NCI-H1436 (cell line): Measurements from ENCODE around the gene COG7.
"Not testable (repeated sequence)": the region's sequence is repeated elsewhere in the genome, so short reads cannot be mapped to it uniquely, and the experiment has no call there.

Source experiments
- DNase-seq: peaks from one replicate; lab custom pipeline; 2025; lab: John Stamatoyannopoulos, UW

COG7 gene

DNA sequence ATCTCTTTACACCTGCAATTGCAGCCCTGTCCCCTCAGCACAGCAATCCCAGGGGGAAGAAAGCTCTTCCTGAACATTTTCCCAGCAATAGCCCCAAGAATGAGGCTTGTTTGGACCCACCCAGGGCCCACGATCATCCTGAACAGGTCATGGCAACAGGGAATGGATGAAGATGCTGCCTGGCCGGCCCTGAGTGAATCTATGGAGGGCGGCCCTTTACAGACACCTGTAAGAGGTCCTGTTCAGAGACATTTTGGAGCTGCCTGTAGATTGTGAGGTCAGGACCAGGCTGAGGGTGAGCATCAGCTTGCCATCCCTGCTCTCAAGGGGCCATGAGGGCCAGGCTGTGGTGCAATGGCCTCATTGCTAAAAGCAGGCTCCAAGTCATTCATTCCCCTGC lies 69.1 kb downstream of the COG7 start:
- no peak for DNase-seq

DNA sequence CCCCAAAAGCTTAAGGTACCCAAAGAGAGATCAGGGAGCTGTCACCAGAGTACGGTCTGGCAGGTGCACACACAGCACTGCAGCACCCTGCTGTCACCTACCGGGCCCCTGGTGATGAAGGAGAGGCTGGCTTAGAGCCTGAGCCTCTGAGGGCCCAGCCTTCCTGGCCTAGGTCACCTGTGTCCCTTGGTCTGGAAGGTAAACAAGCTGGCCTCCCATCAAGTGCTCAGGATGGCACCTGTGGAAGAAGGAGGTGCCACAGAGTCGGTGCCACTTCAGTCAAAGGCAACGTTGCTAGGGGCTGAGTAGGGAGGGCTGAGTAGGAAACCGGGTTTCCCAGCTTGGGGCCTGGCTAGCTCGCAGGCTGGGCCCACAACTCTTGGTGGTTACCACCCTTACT lies 70.7 kb downstream of the COG7 start:
- DNase-seq, result no peak

DNA sequence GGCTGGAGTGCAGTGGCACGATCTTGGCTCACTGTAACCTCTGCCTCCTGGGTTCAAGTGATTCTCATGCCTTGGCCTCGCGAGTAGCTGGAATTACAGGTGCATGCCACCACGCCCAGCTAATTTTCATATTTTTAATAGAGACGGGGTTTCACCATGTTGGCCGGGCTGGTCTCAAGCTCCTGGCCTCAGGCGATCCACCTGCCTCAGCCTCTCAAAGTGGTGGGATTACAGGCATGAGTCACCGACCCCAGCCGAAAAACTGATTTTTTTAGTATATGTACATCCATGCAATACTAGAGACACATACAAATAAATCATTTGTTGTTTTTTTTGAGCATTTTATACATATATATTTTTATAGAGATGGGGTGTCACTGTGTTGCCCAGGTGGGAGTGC lies 71.3 kb downstream of the COG7 start:
- DNase-seq, result not testable (repeated sequence)

DNA sequence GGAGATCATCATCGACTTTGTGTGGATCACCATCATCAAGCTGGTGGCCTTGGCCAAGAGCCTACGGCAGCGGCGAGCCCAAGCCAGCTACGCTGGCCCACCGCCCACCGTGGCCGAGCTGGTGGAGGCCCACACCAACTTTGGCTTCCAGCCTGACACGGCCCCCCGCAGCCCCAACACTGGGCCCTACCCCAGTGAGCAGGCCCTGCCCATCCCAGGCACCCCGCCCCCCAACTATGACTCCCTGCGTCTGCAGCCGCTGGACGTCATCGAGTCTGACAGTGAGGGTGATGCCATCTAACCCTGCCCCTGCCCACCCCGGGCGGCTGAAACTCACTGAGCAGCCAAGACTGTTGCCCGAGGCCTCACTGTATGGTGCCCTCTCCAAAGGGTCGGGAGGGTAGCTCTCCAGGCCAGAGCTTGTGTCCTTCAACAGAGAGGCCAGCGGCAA lies 72.5 kb downstream of the COG7 start:
- no peak for DNase-seq

DNA sequence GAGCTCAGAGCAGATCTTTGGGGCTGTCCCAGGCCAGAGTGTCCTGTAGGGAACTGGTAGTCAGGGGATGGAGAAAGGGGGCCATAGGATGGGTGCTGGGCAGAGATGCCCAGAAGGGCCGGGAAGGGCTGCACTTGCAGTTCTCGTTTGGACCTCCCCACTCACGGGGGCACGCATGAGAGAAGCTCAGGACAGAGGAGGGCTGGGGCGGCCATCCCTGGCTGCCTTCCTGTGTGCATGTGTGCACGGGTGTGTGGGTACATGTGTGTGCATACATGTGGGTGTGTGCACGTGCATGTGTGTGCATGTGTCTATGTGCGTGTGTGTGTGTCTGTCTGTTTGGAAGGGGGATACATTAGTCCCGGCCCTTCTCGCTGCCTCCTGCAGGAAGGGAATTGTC lies 73.3 kb downstream of the COG7 start:
- no peak for DNase-seq

DNA sequence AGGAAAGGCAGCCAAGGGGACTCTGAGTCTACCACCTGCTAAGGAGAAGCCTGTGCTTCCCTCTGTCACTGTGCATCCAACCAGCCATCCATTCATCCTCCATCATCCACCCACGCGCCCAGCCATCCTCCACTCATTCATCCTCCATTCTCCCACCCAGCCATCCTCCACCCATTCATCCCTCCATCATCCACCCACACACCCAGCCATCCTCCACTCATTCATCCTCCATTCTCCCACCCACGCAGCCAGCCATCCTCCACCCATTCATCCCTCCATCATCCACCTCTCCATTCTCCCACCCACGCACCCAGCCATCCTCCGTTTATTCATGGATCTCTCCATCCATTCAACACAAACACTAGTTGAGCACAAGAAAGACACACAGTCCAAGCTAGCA lies 74.1 kb downstream of the COG7 start:
- DNase-seq, result no peak

DNA sequence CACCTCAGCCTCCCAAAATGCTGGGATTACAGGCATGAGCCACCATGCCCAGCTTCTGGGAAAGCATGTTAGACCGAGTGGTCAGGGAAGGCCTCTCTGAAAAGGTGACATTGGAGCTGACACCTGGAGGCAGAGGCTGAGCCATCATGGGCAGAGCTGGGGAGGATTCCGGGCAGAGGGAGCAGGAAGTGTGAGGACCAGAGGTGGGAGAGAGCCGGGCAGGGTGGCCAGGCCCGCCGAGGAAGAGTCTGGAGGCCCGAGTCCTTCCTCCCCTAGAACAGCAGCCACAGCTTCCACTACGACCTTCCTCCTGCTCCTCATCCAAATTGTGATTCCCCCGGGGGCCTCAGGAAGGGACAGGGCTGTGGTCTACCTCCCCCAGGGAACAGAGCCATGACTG lies 74.7 kb downstream of the COG7 start:
- no peak for DNase-seq

DNA sequence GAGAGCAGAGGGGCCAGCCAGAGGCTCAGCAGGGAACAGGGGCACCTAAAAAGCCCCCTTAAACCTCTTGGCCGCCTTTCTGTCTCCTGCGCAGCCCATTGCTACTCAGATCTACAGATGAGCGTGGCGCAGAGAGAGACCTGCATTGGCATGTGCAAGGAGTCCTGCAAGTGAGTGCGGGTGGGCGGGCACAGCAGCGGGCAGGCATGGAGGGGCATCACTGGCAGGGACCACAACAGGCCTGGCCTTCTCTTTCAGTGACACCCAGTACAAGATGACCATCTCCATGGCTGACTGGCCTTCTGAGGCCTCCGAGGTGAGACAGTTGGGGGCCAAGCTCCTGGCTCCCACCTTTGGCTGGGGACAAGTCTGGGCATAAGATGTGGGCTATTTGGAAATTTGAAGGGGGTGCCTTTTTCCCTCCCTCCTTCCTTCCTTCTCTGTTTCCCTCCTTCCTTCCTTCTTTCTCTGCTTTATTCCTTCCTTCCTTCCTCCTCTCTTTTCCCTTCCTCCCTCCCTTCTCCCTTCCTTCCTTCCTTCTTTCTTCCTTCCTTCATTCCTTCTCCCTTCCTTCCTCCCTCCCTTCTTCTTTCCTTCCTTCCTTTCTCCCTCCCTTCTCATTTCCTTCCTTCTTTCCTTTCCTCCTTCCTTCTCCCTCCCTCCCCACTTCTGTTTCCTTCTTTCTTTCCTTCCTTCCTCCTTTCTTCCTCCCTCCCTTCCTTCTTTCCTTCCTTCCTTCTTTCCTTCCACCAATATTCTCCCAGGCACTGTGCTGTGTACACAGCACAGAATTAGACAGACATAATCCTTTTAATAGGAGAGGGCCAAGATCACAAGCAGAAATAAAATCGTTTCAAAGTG lies 75.7 kb downstream of the COG7 start:
- no peak for DNase-seq

DNA sequence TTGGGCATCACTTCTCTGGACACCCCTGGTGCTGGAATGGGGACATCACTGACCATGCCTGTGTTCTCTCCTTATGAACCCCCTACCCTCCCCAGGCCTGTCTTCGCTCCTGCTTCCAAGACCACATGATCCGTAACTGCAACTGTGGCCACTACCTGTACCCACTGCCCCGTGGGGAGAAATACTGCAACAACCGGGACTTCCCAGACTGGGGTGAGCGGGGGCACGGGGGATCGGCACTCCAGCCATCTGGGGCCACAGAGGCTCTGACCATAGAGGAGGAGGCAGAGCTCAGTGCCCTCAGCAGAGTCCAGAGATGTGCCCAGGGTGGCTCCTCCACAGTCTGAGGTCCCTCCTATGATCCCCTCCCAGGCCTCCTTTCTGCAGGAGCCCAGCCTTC lies 77.3 kb downstream of the COG7 start:
- no peak for DNase-seq

DNA sequence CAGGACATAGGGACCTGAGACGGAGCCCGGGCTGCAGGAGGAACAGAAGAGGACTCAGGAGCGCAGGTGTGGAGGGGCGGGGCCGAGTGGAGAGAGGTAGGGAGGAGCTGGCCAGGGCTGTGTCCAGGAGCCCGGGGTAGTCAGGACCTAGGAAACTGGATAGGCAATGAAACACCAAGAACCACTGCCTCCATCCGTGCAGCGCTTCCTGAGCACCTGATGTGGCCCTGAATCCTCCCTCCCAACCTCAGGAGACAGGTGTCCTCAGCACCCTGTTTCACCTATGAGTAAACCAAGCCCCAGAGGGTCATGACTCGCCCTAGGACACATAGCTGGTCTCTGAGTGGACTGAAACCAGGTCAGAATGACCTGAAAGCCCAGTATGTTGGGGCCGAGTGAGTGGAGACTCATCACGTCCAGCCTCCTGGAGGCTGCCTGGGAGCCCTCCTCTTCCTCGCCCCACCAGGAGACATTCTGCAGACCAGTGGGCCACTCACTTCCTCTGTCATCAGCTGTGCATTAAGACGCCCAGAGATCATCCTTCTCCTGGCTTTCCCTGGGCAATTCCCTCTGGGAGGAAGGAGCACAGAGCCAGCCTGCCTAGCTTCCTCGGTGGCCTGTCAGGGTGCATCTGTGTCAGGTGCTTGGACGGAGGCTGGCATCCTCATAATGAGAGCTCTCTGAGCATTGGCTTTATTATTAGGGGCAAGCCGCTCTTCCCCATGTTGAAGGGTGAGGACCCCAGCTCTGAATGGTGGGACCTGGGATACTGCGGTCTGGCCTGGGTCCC lies 78.1 kb downstream of the COG7 start:
- DNase-seq, result no peak

DNA sequence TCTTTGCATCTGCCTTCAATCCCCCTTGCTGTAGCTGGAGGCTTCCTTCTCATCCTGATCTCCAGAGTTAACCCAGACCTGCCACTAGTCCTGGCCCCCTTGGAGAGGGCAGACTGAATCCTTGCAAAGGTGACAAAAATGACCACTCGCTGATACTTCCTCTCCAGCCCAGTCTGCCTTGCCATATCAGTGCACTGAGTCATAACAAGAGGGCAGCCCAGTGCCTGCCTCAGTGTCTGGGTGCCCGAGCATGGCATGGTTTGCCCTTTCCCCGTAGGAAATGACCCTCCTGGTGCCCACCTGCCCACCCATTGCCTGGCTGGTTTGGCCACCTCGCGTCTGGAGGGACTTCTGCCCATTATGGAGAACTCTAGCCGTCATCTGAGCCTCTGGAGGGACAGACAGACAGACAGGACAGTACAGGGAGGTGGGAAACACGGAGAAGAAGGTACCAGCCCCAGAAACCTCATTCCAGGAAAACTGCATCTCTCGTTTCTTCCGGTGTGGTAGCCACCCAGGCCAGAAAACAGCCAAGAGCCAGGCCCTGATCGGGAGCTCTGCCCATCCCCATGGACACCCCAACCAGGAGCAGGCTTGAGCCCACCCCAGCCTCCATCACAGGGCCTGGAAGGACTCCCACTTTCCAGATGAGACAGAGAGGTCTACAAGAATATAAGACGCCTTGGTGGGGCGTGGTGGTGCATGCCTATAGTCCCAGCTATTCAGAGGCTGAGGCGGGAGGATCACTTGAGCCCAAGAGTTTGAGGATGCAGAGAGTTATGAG lies 79.4 kb downstream of the COG7 start:
- no peak for DNase-seq

DNA sequence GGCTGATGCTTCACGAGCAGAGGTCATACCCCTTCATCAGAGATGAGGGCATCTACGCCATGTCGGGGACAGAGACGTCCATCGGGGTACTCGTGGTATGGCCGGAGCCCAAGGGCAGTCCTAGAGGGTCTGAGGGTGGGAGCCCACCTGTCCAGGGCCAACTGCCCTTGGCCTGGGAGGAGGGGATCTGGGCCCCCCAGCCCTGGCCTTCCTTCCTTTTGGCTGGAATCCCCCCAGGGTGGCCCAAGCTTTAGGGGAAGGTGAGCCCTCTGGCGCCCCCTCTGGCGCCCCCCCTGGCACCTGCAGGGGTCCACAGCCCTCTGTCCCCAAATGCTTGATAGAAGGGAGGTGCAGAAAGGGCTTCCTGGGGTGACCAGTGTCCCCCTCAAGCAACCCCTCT lies 81.6 kb downstream of the COG7 start:
- DNase-seq, result no peak

DNA sequence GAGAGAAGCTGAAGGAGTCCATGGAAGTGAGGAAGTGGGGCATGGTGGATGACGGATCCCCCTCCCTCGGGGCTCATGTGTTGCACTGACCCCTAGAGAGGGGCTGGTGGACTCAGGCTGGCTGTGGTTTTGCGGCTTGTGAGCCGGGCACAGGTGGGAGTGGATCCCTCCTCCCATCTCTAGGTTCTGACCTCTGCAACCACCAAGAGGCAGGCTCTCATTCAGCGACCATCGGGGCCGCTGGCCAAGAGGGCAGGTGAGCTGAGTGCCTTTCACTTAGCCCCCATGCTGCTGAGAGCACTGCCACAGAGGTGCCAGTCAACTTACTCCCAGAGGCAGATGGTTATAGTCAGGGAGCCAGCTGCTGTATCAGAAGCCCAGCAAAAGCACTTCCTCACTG lies 83.6 kb downstream of the COG7 start:
- no peak for DNase-seq

DNA sequence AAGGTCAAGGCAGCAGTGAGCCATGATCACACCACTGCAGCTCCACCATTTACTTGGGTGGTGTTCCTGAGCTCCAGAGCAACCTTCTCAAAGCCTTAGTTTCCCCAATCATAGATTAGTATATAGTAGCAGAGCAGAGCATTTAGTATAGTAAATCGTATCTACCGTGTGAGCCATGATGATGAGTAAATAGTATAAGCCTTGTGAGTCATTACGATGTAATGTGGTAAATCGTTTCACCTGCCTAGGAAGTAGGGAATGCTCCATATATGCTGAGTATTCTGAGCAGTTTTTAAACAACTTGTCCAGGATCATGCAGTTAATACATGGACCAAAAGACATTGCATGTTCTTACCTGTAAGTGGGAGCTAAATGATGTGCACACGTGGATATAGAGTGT lies 84.5 kb downstream of the COG7 start:
- DNase-seq, result no peak

DNA sequence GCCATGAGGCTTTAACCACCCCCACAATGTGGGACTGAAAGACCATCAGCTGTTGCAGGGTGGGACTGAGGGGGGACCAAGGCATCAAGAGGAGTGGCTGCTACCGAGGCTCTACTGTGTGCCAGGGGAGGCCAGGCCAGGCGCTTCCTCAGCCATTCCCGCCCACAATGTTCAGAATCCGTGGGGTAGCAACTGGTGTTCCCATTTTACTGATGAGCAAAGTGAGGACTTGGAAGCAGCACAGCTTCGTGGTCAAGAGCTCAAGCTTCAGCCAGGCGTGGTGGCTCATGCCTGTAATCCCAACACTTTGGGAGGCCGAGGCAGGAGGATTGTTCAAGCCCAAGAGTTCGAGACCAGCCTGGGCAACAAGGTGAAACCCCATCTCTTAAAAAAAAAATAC lies 85.0 kb downstream of the COG7 start:
- DNase-seq, result no peak

DNA sequence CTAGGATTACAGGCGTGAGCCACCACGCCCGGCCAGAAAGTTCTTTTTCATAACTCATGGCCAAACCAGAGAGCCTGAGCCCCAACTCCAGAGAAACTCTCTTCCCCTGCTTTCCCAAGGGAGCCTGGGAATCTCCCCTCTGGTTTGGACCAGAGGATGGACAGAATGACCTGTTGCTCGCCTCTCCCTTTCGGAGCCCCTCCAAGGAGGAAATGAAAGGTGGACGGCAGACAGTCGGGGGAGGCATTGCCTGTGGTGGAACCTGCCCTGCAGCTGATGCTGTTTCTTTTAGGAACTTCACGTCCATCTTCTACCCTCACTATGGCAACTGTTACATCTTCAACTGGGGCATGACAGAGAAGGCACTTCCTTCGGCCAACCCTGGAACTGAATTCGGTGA lies 85.4 kb downstream of the COG7 start:
- DNase-seq, result no peak

DNA sequence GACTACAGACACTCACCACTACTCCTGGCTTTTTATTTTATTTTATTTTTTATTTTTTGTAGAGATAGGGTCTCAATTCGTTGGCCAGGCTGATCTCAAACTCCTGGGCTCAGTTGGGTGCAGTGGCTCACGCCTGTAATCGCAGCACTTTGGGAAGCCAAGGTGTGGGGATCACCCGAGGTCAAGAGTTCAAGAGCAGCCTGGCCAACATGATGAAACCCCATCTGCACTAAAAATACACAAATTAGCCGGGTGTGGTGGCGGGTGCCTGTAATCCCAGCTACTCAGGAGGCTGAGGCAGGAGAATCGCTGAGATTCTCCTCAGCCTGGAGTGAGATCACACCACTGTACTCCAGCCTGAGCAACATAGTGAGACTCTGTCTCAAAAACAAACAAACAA lies 86.6 kb downstream of the COG7 start:
- not testable (repeated sequence) for DNase-seq

DNA sequence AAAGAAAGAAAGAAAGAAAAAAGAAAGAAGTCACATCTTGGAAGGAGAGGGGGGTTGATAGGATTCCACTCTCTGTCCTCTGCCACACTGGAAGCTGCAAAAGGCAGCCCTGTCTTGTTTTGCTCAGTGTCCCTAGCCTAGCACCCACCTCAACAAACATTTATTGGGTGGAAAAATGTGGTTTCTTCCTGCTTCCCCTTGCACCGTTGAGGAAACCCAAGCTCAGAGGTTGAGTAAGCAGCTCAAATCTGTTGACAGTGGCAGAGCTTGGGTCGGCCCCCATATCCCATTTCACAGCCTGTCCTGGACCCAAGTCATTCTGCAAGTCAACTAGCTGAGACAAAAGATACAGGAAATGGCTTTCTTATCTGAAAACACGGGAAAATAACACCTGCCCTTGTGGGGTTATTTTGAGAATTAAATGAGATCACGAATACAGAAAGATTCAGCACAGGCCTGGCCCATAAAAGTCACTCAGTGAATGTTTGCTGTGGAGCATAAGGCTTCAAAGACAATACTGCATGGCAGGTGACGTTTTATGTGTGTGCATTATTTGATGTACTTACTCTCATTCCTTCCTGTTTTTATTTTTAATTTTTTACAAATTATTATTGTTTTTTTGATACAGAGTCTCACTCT lies 87.3 kb downstream of the COG7 start:
- no peak for DNase-seq

DNA sequence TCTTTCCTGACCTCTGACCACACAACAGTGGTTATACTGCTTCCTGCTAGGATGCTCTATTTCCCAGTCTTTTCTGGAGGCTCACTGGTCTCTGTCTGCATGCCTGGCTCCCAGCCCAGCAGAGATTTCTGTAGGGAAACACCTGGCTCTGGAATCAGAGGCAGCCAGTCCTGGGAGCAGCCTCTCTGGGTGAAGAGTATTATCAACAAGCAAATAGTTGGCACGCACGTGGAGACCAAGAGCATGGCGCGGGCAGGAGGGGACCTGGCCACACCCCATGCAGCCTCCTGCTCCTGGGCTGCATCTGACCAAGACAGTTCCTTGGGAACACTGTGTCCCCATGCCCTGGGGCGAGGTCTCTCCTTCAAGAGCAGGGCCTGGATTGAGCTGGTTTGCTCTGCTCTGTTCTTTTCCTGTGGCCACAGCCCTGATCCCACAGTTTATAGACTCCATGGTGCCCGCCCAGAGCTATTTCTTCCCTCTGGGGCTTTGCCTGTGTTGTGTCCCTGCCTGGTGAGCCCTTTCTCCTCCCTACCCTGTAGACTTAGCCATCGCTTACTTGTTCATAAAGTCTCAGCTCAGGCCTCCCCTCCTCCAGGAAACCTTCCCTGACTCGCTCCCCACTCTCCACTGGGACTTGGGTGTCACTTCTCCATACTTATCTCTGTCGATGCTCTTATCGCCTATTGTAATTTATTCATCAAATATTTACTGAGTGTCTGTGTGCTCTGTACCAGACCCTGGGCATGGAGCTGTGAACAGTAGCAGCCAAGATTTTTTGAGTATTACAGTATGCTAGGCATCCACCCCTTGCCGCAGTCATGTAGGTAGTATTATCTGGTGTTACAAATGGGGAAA lies 90.3 kb downstream of the COG7 start:
- no peak for DNase-seq

DNA sequence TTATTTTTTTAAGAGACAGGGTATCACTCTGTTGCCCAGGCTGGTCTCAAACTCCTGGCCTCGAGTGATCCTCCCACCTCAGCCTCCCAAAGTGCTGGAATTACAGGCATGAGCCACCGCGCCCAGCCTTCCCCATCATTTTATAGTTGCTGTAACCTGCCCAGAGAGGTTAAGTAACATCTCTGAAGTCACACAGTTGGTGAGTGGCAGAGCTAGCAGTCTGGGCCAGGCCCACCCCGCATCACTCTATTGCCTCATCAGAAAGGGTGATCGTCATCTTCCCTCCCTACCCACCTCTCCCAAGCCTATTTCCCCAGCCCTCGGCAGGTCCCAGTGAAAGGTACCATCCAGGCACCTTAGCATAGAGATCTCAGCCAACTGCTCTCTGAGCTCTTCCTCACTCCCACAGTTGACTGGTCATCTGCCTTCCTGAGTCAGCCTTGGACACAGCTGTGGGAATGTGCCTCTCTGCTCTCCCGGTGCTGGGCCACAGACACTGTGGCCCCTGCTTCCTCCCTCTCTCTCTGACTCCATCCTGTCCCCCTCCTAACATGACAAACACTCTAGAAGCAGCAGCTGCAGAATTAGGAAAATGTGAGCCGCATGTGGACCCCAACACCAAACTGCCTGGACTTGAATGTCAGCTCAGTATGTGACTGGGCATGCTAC lies 93.8 kb downstream of the COG7 start:
- DNase-seq, result no peak
